Neutrophil (primary cell): Measurements from ENCODE around the gene C20orf204.

Experiments used
- H3K27ac ChIP-seq: fragments of 200-600 bp; sonication (generic); 2 replicates; pipeline ENCODE4 v1.5.1; 2016; ENCODE audit warnings: mild to moderate bottlenecking, moderate library complexity
- H3K27me3 ChIP-seq: fragments of 200-600 bp; sonication (generic); 2 replicates; pipeline ENCODE4 v1.6.0; 2016; ENCODE audit warnings: mild to moderate bottlenecking
- H3K36me3 ChIP-seq: fragments of 200-600 bp; sonication (generic); 2 replicates; pipeline ENCODE4 v1.5.1; 2017
- H3K4me1 ChIP-seq, 2 experiments: fragments of 200-600 bp in 1 of 2; sonication (generic) in 1 of 2; 1 replicate in 1 of 2; 2 replicates in 1 of 2; pipeline versions ENCODE4 v1.5.1 to v1.6.1; 2013 to 2016; ENCODE audit warnings: low read depth in 1 of 2, low read length in 1 of 2, mild to moderate bottlenecking in 1 of 2, moderate library complexity in 1 of 2; ENCODE audit not compliant: control insufficient read depth in 1 of 2, insufficient read depth in 1 of 2
- H3K4me3 ChIP-seq, 2 experiments: fragments of 200-600 bp in 1 of 2; sonication (generic) in 1 of 2; 1 replicate in 1 of 2; 2 replicates in 1 of 2; pipeline ENCODE4 v1.5.1; 2013 to 2016; ENCODE audit warnings: low read depth in 1 of 2, low read length in 1 of 2, mild to moderate bottlenecking in 1 of 2, moderate library complexity in 1 of 2
- H3K9me3 ChIP-seq: fragments of 200-600 bp; sonication (generic); 2 replicates; pipeline ENCODE4 v1.5.1; 2016
- CTCF ChIP-seq: fragments of 200-600 bp; sonication (generic); IDR thresholded peaks from 2 replicates; pipeline ENCODE4 v1.5.1; 2016; ENCODE audit warnings: antibody characterized with exemption

Gene C20orf204

GRCh38 chr20:64048402-64049044 lies 12.5 kb downstream of the C20orf204 start:
- no peak overlapping the region for H3K4me3 ChIP-seq

GRCh38 chr20:64049060-64049877 lies 13.3 kb downstream of the C20orf204 start, which contains the start of gene SOX18:
TSS of gene SOX18 (minus strand) at chr20:64049639. CDS start at chr20:64049516, 123 bp downstream.
- H3K27ac ChIP-seq, result no peak within 1 kb of the TSS
- TF ChIP-seq CTCF, result no peak
- peaks cover 100% of the 10 kb centered on the region for H3K27me3 ChIP-seq
- H3K36me3 ChIP-seq, result no peaks in the 10 kb centered on the region
- no peak within 1 kb of the TSS for H3K4me3 ChIP-seq
- no peaks in the 10 kb centered on the region for H3K9me3 ChIP-seq
- H3K4me1 ChIP-seq, result peaks cover 7 to 17% of the 10 kb centered on the region in 2 experiments

More at GRCh38 chr20:64048402-64049044, 12.5 kb downstream of the C20orf204 start:
- Histone ChIP-seq H3K4me1 (peaks cover 0 to 10% of the 10 kb centered on the region in 2 experiments), H3K27me3 (peaks cover 100% of the 10 kb centered on the region), H3K36me3 (no peaks in the 10 kb centered on the region), H3K9me3 (no peaks in the 10 kb centered on the region), H3K27ac (no peak overlapping the region)
- no peak for TF ChIP-seq CTCF

- Histone ChIP-seq H3K27ac (no peak overlapping the region), H3K27me3 (peaks cover 98% of the 10 kb centered on the region), H3K4me1 (peaks cover 10 to 20% of the 10 kb centered on the region in 2 experiments), H3K9me3 (no peaks in the 10 kb centered on the region), H3K36me3 (no peaks in the 10 kb centered on the region), H3K4me3 (no peak overlapping the region)
- TF ChIP-seq CTCF, result no peak
Observed at GRCh38 chr20:64049878-64050260, 13.9 kb downstream of the C20orf204 start.

GRCh38 chr20:64050261-64051032 lies 14.5 kb downstream of the C20orf204 start:
- no peak overlapping the region for H3K4me3 ChIP-seq
- H3K4me1 ChIP-seq, result peaks cover 10 to 20% of the 10 kb centered on the region in 2 experiments
- H3K27me3 ChIP-seq, result peaks cover 98% of the 10 kb centered on the region
- TF ChIP-seq CTCF, result no peak
- no peak overlapping the region for H3K27ac ChIP-seq
- H3K9me3 ChIP-seq, result no peaks in the 10 kb centered on the region
- no peaks in the 10 kb centered on the region for H3K36me3 ChIP-seq

GRCh38 chr20:64051033-64051452 lies 15.1 kb downstream of the C20orf204 start:
- no peaks in the 10 kb centered on the region for H3K9me3 ChIP-seq
- H3K36me3 ChIP-seq, result no peaks in the 10 kb centered on the region
- peaks cover 98% of the 10 kb centered on the region for H3K27me3 ChIP-seq
- H3K4me3 ChIP-seq, result no peak overlapping the region
- TF ChIP-seq CTCF, result no peak
- H3K27ac ChIP-seq, result no peak overlapping the region
- H3K4me1 ChIP-seq, result peaks cover 10 to 20% of the 10 kb centered on the region in 2 experiments
